Measurements from ENCODE around the gene HEPHL1.
"Not testable (repeated sequence)": the region's sequence is repeated elsewhere in the genome, so short reads cannot be mapped to it uniquely, and the experiment has no call there.

Gene HEPHL1

GRCh38 chr11:94120516-94120915, 99.4 kb downstream of the HEPHL1 start:
- DNase-seq; H3K4me1 Mint-ChIP-seq; ATAC-seq (replicated peaks); H3K9me3 Mint-ChIP-seq; H3K4me3 Mint-ChIP-seq; H3K36me3 Mint-ChIP-seq; H3K27me3 Mint-ChIP-seq; H3K27ac Mint-ChIP-seq: not testable (repeated sequence)

GRCh38 chr11:94120946-94121345, 99.8 kb downstream of the HEPHL1 start:
- Mint-ChIP-seq H3K36me3 (peaks cover 2 to 4% of the 10 kb centered on the region in 2 donors), H3K27me3 (no peaks in the 10 kb centered on the region), H3K4me3 (no peak overlapping the region), H3K27ac (no peak overlapping the region), H3K9me3 (no peaks in the 10 kb centered on the region), H3K4me1 (peaks cover 2 to 4% of the 10 kb centered on the region in 2 donors)
- ATAC-seq (replicated peaks) (no peak), DNase-seq (no peak)

- Mint-ChIP-seq H3K27ac (no peak overlapping the region), H3K27me3 (no peaks in the 10 kb centered on the region), H3K4me1 (peaks cover 16 to 18% of the 10 kb centered on the region in 2 donors), H3K36me3 (no peaks in the 10 kb centered on the region), H3K4me3 (no peak overlapping the region), H3K9me3 (no peaks in the 10 kb centered on the region)
- DNase-seq (no peak), ATAC-seq (replicated peaks) (no peak)
Measured at GRCh38 chr11:94125407-94126115, 104.4 kb downstream of the HEPHL1 start.

- Mint-ChIP-seq H3K4me3 (peak overlapping the region in 1 of 2 donors; percentile 7), H3K27ac (peak overlapping the region; percentile 96), H3K27me3 (no peaks in the 10 kb centered on the region), H3K9me3 (no peaks in the 10 kb centered on the region), H3K4me1 (peaks cover 16 to 18% of the 10 kb centered on the region in 2 donors), H3K36me3 (no peaks in the 10 kb centered on the region)
- no peak for ATAC-seq (replicated peaks)
- no peak for DNase-seq
Measured at GRCh38 chr11:94127638-94128037, 106.5 kb downstream of the HEPHL1 start.

GRCh38 chr11:94128291-94128745, 107.2 kb downstream of the HEPHL1 start:
- no peak overlapping the region for H3K4me3 Mint-ChIP-seq
- ATAC-seq (replicated peaks): peak; percentile 42 to 44
- H3K9me3 Mint-ChIP-seq: no peaks in the 10 kb centered on the region
- H3K27me3 Mint-ChIP-seq: no peaks in the 10 kb centered on the region
- H3K27ac Mint-ChIP-seq: peak overlapping the region; percentile 96
- H3K4me1 Mint-ChIP-seq: peaks cover 19 to 23% of the 10 kb centered on the region in 2 donors
- peak; percentile 27 for DNase-seq
- H3K36me3 Mint-ChIP-seq: no peaks in the 10 kb centered on the region

GRCh38 chr11:94128746-94129511, 107.8 kb downstream of the HEPHL1 start, which contains the start of gene PANX1:
Gene PANX1 (plus strand): TSS chr11:94128841. CDS start chr11:94129313, 472 bp downstream.
- H3K4me1 Mint-ChIP-seq: peaks cover 25 to 29% of the 10 kb centered on the region in 2 donors
- ATAC-seq (replicated peaks): peak; percentile 87 to 90
- H3K36me3 Mint-ChIP-seq: no peaks in the 10 kb centered on the region
- H3K27ac Mint-ChIP-seq: peak within 1 kb of the TSS; percentile 96
- H3K9me3 Mint-ChIP-seq: no peaks in the 10 kb centered on the region
- peak; percentile 66 for DNase-seq
- H3K27me3 Mint-ChIP-seq: no peaks in the 10 kb centered on the region
- H3K4me3 Mint-ChIP-seq: no peak within 1 kb of the TSS

- H3K36me3 Mint-ChIP-seq: no peaks in the 10 kb centered on the region
- no peak overlapping the region for H3K27ac Mint-ChIP-seq
- H3K4me3 Mint-ChIP-seq: no peak overlapping the region
- peaks cover 29 to 37% of the 10 kb centered on the region in 2 donors for H3K4me1 Mint-ChIP-seq
- H3K27me3 Mint-ChIP-seq: no peaks in the 10 kb centered on the region
- H3K9me3 Mint-ChIP-seq: no peaks in the 10 kb centered on the region
- DNase-seq (no peak), ATAC-seq (replicated peaks) (no peak)
Measured at GRCh38 chr11:94129512-94130297, 108.6 kb downstream of the HEPHL1 start.

GRCh38 chr11:94130298-94131046, 109.3 kb downstream of the HEPHL1 start:
- no peak overlapping the region for H3K27ac Mint-ChIP-seq
- no peak for DNase-seq
- no peak overlapping the region for H3K4me3 Mint-ChIP-seq
- ATAC-seq (replicated peaks): no peak
- peaks cover 37 to 45% of the 10 kb centered on the region in 2 donors for H3K4me1 Mint-ChIP-seq
- no peaks in the 10 kb centered on the region for H3K36me3 Mint-ChIP-seq
- no peaks in the 10 kb centered on the region for H3K9me3 Mint-ChIP-seq
- no peaks in the 10 kb centered on the region for H3K27me3 Mint-ChIP-seq

- H3K4me1 Mint-ChIP-seq: peaks cover 41 to 52% of the 10 kb centered on the region in 2 donors
- H3K36me3 Mint-ChIP-seq: peaks cover 4% of the 10 kb centered on the region in 2 donors
- H3K9me3 Mint-ChIP-seq: no peaks in the 10 kb centered on the region
- no peaks in the 10 kb centered on the region for H3K27me3 Mint-ChIP-seq
- H3K27ac Mint-ChIP-seq: no peak overlapping the region
- DNase-seq (no peak), ATAC-seq (replicated peaks) (no peak)
- H3K4me3 Mint-ChIP-seq: no peak overlapping the region
Measured at GRCh38 chr11:94131047-94131717, 110.0 kb downstream of the HEPHL1 start.

GRCh38 chr11:94131718-94132115, 110.6 kb downstream of the HEPHL1 start:
- Mint-ChIP-seq H3K27ac (no peak overlapping the region), H3K36me3 (peaks cover 7 to 8% of the 10 kb centered on the region in 2 donors), H3K4me3 (no peak overlapping the region), H3K9me3 (peaks cover under 1 to 2% of the 10 kb centered on the region in 2 donors), H3K4me1 (peaks cover 43 to 56% of the 10 kb centered on the region in 2 donors), H3K27me3 (no peaks in the 10 kb centered on the region)
- ATAC-seq (replicated peaks): no peak
- DNase-seq: no peak

- H3K27me3 Mint-ChIP-seq: no peaks in the 10 kb centered on the region
- ATAC-seq (replicated peaks) (no peak), DNase-seq (no peak)
- H3K4me3 Mint-ChIP-seq: no peak overlapping the region
- peaks cover 3 to 4% of the 10 kb centered on the region in 2 donors for H3K9me3 Mint-ChIP-seq
- no peak overlapping the region for H3K27ac Mint-ChIP-seq
- H3K36me3 Mint-ChIP-seq: peaks cover 10 to 11% of the 10 kb centered on the region in 2 donors
- H3K4me1 Mint-ChIP-seq: peaks cover 40 to 56% of the 10 kb centered on the region in 2 donors
Measured at GRCh38 chr11:94132152-94132558, 111.0 kb downstream of the HEPHL1 start.

- Mint-ChIP-seq H3K4me1 (peaks cover 35 to 52% of the 10 kb centered on the region in 2 donors), H3K27me3 (no peaks in the 10 kb centered on the region), H3K36me3 (peaks cover 11% of the 10 kb centered on the region in 2 donors), H3K4me3 (no peak overlapping the region), H3K27ac (no peak overlapping the region), H3K9me3 (peaks cover 3 to 4% of the 10 kb centered on the region in 2 donors)
- DNase-seq (no peak), ATAC-seq (replicated peaks) (no peak)
Measured at GRCh38 chr11:94132823-94133408, 111.8 kb downstream of the HEPHL1 start.

GRCh38 chr11:94133752-94134151, 112.6 kb downstream of the HEPHL1 start:
- DNase-seq: no peak
- Mint-ChIP-seq H3K36me3 (peaks cover 11% of the 10 kb centered on the region in 2 donors), H3K4me1 (peaks cover 34 to 56% of the 10 kb centered on the region in 2 donors), H3K4me3 (no peak overlapping the region), H3K27me3 (no peaks in the 10 kb centered on the region), H3K9me3 (peaks cover 3 to 4% of the 10 kb centered on the region in 2 donors), H3K27ac (peak overlapping the region; percentile 38)
- ATAC-seq (replicated peaks): no peak

Measured in stimulated activated naive B cell treated with anti-CD40 and anti-IgM and Interleukin-4, amounts not matched to agents 10 μg/mL and 1 μg/mL and 100 μg/mL, for 72 hours (primary cell).